SW480 (cell line): ENCODE results near the gene ATP8B4.

Experiments used
- DNase-seq: peaks from one replicate; pipeline ENCODE4 v3.0.0-alpha.2; 2016; ENCODE audit warnings: low spot score

ATP8B4 gene

DNA sequence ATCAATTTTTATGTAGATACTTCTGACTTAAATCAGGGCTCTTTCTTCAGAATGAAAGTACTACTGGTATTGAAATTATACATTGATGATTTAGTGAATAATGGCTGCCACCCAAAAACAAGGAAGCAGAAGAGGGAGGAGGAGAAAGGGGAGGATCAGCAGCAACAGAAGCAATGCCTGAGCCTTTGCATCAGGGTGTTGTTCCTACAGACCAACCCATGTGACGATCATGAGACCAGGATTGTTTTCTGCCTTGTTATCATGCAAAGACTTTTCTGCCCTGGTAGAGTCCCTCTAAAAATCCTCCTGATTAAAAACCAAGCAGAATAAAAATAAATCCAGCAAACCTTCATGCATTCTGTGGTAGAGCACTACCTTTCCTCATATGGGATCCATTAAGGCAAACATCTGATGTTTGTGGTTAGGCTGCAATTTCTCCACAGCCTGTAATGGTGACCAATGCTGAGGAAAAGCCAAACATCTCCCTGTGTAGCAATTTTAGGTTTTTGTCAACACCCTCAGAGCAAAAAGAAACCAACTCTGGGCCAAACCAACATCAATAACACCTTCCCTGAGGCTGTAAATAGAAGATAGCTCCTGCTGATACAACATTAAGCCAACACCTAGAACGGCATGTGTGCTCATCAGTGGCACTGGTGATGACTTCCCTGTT lies 191.7 kb downstream of the ATP8B4 start:
- DNase-seq, result no peak

GRCh38 chr15:49926740-49927139 lies 192.3 kb downstream of the ATP8B4 start:
- DNase-seq, result no peak

DNA sequence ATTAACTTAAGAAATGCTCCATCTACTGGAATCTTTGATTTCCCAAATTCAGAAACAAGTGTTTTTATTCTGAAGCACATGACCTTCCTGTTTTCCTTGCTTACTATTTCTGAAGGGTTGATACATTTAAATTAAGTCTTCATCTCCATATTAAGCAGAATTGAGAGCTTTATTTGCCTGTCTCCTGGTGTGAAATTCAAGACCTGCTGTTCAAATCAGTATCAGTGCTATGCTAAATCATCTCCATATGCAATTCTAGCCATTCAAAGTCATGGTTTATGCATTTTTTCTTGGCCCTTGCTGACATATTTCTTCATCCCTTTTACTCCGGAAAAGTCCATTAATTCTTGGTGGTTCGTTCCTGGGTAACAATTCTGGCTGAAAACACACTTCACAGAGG lies 195.4 kb downstream of the ATP8B4 start:
- DNase-seq, result no peak

- no peak for DNase-seq
These were observed 200.0 kb downstream of the ATP8B4 start for GRCh38 chr15:49919034-49919433.

- no peak for DNase-seq
These were observed 200.9 kb downstream of the ATP8B4 start for GRCh38 chr15:49918121-49918520.

GRCh38 chr15:49916998-49917397 lies 202.0 kb downstream of the ATP8B4 start:
- no peak for DNase-seq

DNA sequence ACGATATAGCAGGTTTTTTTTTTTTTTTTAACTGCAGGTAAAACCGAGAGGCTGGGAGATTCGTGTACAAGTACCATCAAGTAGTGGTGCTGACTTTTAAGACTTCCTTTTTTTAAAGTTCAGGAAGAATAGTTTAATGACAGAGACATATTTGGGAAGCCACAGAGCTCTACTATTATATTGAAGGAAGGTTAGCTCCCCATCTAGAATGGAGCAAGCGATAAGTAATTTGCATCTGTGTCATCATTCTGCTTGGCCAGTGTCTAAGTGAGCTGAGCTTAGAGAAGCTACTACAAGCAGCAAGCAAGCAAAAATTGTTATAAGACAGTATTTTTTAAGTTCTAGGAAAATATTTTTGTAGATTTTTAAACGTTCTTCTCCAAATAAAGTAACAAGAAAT lies 203.2 kb downstream of the ATP8B4 start:
- no peak for DNase-seq

DNA sequence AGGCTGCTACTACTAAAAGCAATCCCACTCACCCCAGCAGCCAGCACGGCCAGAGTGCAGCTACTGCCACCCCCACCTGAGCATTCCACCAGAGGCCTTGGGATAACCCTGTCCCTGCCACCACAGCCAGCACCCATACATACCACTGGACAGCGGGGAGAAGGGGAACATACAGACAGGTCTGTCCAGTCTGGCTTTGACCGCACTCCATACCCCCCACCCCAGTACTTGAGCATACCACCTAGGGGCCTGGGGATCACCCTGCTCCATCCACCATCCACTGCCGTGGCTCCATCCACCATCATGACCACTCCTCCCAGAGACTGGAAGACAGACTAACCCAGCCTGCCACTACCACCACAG lies 210.1 kb downstream of the ATP8B4 start:
- DNase-seq, result no peak

GRCh38 chr15:49908236-49908932 lies 210.6 kb downstream of the ATP8B4 start:
- no peak for DNase-seq

- no peak for DNase-seq
These were observed 212.1 kb downstream of the ATP8B4 start for GRCh38 chr15:49906966-49907365.

DNA sequence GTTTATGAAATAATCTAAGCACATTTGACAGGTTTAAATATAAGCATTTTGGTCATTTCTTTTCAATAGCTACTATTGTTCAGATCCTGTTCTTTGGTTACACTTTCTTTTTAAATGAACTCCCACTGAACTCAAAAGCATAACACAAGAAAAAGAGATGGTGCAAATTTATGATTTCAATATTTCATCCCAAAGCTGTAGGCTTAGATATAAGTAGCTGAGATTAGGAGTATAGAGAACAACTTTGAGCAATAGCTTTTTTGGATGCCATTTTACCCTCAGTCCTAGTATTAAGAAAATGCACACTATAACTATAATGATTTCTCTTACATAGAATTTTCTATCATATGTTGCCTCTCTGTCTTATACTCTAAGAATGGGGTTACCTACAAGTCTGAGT lies 213.8 kb downstream of the ATP8B4 start:
- no peak for DNase-seq

- no peak for DNase-seq
These were observed 214.7 kb downstream of the ATP8B4 start for GRCh38 chr15:49904296-49904695.

DNA sequence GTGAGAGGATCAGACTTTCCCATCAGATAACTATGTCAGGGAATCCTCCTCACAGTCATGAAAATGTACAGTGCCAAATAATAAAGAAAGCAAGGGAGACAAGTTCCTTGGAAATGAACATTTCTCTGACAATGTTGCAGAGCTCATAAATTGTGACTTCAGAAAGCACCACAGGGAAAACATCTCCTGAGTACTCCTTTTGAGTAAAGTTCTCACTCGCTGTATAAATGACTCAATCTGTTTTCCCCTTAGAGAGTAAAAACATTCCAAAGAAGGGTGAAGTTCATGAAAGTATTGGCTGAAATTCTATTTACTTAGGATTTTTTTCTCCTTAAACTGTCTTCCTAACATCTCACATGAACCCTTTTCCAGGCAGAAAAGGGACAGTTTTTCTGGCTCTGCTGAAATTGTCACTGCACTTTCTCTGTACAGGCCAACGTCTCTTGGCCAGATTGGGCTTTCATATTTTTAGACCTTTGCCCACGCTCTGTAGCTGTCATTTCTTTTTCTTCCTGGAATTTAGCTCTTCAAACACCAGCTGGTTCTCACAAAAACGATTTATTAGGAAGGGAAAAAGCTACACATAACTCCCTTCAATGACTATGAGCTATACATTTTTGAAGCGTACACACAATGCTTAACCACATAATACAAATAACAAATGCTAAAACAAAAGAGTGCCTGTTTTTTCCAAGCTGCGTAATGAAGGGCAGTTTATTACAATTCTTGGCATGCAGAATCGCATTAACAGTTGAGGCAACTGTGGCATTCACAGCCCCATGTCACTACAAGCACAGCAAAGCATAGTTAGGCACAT lies 216.1 kb downstream of the ATP8B4 start:
- DNase-seq, result no peak

- no peak for DNase-seq
These were observed 216.9 kb downstream of the ATP8B4 start for GRCh38 chr15:49901996-49902684.

DNA sequence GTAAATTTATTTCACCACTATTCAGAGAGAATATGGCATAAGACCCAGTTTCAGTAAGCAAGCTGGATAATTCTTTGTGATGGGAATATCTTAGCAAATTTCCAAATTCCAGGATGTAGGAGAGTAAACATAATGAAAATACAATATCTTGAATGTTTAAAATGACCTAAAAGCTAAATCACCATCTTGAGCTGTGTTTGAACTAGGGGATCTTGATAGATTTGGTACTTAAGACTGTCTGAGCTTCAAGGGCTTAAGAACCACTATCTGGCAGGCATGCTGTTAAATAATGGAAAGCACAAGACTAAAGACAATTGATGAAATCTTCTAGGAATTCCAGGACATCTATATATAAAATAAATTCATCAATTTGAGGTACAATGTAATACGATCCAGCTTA lies 217.7 kb downstream of the ATP8B4 start:
- no peak for DNase-seq

DNA sequence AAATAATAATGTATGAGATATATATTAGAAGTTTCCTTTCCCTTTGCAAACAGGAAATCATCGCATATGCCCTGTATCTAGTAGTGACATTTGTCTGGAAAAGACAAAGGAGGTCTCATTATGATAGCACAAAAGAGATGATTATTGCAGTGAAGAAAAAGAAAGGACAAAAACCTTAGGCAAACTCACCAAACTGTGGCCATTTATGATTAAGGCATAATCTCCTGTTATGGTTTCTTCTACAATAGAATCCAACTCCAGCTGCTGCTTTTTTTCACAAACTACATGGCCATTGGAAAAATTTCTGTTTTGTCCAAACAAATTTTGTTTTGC lies 218.2 kb downstream of the ATP8B4 start:
- DNase-seq, result no peak

DNA sequence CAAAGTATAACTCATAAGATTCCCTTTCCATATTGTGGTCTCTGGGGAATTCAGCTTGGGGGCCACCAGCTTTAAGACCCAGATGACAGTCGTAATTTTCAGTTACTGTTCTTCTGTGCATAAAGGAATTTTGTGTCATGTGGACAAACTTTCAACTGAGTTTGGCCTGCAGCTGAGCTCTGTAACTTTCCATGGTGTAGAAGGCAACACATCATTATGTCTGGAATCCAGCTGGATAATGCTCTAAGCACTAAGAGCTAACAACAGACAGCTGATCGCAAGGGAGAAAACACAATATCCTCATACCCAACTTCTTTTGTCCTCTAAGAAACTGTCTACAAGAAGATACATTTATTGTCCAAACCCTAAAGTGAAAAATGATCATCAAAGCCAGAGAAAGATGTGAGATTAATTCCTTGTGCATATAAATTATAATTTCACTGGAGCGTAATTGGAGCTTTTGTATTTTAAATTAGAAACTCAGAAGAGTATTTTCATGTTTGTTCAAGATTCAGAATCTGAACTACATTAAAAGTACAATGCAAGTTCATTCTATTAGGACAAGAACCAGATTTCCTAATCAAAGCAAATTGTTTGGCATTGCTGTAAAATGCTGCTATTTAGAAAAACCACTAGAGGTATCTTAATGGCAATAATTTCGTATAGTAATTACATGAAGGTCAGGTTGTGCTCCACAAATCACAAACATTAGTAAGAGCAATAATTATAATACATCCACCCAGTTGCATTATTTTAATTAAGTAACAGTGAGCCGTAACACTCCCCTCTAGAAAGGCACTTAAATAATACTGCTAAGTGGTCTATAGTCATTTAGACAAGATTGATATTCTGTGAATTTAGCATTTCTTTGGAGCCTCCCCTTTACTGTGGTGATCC lies 218.8 kb downstream of the ATP8B4 start:
- DNase-seq, result no peak

DNA sequence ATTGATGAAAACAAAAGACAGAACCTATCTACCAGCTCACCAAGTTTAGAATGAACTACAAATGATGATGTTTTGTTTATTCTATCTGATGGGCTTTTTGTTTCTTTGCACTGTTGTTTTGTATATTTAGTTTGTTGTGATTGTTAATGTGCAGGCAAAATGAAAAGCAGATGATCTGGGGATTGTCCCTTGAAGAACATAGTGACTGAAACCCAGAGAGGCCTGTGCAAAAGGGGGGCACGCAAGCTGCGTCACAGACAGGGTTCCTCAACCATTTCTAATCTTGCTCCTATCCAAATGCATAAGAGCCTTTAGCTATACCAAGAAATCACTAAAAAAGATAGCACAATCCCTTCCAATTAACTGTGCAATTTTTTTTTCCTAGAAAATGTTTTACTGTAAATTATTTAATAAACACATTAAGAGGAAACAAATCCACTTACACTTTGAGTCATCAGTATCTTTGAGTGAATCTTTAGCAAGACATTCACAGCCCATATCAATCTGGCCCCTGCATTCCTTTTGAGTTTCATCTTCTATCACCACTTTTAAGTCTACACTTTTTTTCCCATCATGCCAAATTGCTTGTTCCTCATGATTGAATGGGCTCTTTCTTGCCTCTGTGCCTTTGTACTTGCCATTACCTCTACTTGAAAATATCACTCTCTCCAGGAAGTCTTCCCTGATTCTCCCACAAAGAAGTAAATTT lies 220.3 kb downstream of the ATP8B4 start:
- DNase-seq, result no peak

DNA sequence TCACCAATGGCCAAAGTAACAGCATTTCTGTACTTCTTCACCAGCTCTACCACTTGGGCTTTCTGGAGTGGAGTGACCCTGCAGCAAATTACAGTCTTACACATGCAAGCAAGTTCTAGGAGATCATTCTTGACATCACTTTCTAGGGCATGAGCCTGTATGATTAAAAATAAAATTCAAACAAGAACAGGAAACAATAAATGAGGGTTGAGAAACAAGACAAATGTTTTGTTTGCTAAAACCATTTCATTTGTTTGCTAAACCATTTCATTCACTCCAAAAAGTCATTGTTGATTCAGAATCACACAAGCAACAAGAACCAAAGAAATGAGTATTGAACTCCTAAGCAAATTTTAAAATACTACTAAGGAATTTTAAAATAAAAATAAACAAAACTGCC lies 220.9 kb downstream of the ATP8B4 start:
- DNase-seq, result no peak

GRCh38 chr15:49895347-49896223 lies 223.4 kb downstream of the ATP8B4 start:
- DNase-seq, result no peak
